PFSK-1 (cell line): ENCODE data around the gene SESN2.

Experiments
- FOXP2 ChIP-seq: optimal IDR thresholded peaks from 2 replicates; pipeline ENCODE3; 2011; ENCODE audit warnings: borderline replicate concordance, control low read depth, inconsistent platforms; ENCODE audit not compliant: insufficient read depth; ENCODE audit errors: extremely low read length, extremely low read depth
- POLR2AphosphoS5 ChIP-seq: IDR thresholded peaks from 2 replicates; pipeline ENCODE4 v1.6.1; 2012; ENCODE audit warnings: low read depth, mild to moderate bottlenecking, control low read depth, low read length, moderate library complexity
- SIN3A ChIP-seq: IDR thresholded peaks from 2 replicates; pipeline ENCODE4 v1.6.1; 2012; ENCODE audit warnings: mild to moderate bottlenecking, low read length, moderate library complexity, borderline replicate concordance; ENCODE audit not compliant: insufficient read depth
- TAF1 ChIP-seq: IDR thresholded peaks from 2 replicates; pipeline ENCODE4 v1.6.1; 2012; ENCODE audit warnings: low read length, control low read depth, borderline replicate concordance; ENCODE audit not compliant: insufficient read depth
- TF ChIP-seq, protein P1 (sequence below), 2 experiments: IDR thresholded peaks; 2 replicates each; pipeline versions ENCODE4 v1.6.1 to v1.8.0; 2011 to 2012; ENCODE audit warnings: low read depth in 2 of 2, low read length in 2 of 2, control low read depth in 1 of 2, inconsistent platforms in 1 of 2, mild to moderate bottlenecking in 1 of 2, moderate library complexity in 1 of 2; ENCODE audit not compliant: insufficient read depth in 1 of 2

Gene SESN2

DNA sequence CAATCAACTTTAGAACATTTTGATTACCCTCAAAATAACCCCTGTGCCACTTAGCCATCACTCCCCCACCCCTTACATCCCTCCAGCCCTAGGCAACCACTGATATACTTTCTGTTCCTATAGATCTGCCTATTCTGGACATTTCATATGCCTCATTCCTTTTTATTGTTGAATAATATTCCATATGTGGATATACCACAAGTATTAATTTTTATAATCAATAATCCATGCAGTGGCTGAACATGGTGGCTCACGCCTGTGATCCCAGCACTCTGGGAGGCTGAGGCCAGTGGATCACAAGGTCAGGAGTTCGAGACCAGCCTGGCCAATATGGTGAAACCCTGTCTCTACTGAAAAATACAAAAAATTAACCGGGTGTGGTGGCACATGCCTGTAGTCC, 49.4 kb downstream of the SESN2 start:
- TF ChIP-seq FOXP2 (no peak), POLR2AphosphoS5 (no peak)

DNA sequence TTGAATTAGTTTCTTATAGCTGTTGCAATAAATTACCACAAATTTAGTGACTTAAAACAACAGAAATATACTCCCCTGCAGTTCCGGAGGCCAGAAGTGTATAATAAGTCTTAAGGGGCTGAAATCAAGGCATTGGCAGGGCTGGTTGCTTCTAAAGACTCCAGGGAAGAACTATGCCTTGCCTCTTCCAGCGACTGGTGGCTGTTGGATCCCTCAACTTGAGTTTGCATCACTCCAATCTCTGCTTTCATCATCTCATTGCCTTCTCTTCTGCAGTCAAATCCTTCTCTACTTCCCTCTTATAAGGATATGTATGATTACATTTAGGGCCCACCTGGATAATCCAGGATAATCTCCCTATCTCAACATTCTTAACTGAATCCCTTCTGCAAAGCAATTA, 50.4 kb downstream of the SESN2 start:
- no peak for TF ChIP-seq SIN3A
- TF ChIP-seq, protein P1, sequence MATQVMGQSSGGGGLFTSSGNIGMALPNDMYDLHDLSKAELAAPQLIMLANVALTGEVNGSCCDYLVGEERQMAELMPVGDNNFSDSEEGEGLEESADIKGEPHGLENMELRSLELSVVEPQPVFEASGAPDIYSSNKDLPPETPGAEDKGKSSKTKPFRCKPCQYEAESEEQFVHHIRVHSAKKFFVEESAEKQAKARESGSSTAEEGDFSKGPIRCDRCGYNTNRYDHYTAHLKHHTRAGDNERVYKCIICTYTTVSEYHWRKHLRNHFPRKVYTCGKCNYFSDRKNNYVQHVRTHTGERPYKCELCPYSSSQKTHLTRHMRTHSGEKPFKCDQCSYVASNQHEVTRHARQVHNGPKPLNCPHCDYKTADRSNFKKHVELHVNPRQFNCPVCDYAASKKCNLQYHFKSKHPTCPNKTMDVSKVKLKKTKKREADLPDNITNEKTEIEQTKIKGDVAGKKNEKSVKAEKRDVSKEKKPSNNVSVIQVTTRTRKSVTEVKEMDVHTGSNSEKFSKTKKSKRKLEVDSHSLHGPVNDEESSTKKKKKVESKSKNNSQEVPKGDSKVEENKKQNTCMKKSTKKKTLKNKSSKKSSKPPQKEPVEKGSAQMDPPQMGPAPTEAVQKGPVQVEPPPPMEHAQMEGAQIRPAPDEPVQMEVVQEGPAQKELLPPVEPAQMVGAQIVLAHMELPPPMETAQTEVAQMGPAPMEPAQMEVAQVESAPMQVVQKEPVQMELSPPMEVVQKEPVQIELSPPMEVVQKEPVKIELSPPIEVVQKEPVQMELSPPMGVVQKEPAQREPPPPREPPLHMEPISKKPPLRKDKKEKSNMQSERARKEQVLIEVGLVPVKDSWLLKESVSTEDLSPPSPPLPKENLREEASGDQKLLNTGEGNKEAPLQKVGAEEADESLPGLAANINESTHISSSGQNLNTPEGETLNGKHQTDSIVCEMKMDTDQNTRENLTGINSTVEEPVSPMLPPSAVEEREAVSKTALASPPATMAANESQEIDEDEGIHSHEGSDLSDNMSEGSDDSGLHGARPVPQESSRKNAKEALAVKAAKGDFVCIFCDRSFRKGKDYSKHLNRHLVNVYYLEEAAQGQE (IDR thresholded peaks at IDR 0.05; ENCODE audit: insufficient read depth in 1 of 2, low read depth in 2 of 2, low read length in 2 of 2) = no peak
- TF ChIP-seq POLR2AphosphoS5 = no peak
- no peak for TF ChIP-seq TAF1
- TF ChIP-seq FOXP2 = no peak

DNA sequence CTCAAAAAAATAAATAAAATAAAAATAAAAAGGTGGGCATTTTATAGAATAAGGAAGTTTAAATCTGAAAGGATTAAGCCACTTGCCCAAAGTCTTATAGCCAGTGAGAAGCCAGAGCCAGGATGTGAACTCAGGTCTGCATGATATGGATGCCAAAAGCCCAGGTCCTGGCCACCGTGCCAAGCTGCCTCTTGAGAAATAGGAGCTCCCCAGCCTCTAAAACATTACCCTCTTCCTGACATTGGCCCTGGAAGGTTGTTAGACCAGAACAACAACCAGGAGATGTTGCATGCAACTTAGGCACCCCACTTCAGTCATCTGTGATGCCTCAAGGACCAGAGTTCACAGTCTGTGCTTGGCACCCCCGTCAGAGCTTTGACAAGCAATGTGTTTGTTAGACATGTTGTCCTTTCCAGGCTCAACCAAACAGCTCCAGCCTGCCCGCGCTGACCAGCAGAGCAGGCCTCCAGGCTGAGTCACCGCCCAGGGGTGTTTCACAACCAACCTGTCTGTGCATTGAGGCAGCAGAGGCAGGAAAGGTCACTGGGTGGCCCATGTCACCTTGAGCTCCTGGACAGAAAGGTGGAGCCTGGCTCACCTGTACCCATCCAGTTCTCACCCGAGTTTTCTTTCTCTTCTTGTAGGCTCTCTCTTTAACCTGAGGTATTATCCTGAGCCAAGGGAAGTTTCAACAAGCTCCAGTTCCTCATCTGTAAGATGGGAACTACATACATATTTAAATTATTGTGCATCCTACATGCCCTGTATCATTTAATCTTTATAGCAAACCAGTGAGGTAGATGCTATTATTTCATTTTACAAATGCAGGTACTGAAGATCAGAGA, 54.6 kb downstream of the SESN2 start:
- TF ChIP-seq FOXP2 = no peak
- TF ChIP-seq POLR2AphosphoS5 = no peak
- TF ChIP-seq TAF1 = no peak
- TF ChIP-seq, protein P1 (IDR thresholded peaks at IDR 0.05; ENCODE audit: insufficient read depth in 1 of 2, low read depth in 2 of 2, low read length in 2 of 2) = no peak
- TF ChIP-seq SIN3A = no peak

DNA sequence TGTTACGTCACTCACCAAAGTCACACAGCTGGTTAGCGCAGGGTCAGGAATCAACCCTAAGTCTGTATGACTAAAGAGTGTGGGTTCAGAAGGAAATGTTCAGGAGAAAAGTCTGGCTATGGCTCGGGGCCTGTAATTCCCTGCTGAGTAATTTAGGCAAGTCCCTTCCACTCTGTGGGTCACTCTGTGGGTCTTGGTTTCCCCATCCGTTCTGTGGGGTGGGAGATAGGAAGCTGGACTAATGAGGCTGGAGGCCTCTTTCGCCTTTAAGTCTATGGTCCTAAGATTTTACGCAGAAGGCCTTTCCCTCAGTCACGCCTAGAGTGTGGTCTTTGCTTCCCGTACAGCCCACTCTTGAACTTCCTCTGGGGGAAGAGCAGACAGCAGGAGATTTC, 55.2 kb downstream of the SESN2 start:
- no peak for TF ChIP-seq POLR2AphosphoS5
- no peak for TF ChIP-seq TAF1
- no peak for TF ChIP-seq SIN3A
- TF ChIP-seq, protein P1 (IDR thresholded peaks at IDR 0.05; ENCODE audit: insufficient read depth in 1 of 2, low read depth in 2 of 2, low read length in 2 of 2) = no peak
- no peak for TF ChIP-seq FOXP2

DNA sequence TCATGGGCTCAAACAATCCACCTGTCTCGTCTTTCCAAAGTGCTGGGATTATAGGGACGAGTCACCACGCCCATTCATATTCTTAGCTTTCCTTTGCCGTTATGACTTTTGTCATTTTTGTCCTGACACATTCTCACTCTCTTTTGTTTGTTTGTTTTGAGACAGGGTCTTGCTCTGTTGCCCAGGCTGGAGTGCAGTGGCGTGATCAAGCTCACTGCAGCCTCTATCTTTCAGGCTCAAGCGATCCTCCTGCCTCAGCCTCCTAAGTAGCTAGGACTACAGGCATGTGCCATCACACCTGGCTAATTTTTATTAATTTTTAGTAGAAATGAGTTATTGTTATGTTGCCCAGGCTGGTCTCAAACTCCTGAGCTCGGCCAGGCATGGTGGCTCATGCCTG, 57.7 kb downstream of the SESN2 start:
- TF ChIP-seq TAF1 (no peak), POLR2AphosphoS5 (no peak)

DNA sequence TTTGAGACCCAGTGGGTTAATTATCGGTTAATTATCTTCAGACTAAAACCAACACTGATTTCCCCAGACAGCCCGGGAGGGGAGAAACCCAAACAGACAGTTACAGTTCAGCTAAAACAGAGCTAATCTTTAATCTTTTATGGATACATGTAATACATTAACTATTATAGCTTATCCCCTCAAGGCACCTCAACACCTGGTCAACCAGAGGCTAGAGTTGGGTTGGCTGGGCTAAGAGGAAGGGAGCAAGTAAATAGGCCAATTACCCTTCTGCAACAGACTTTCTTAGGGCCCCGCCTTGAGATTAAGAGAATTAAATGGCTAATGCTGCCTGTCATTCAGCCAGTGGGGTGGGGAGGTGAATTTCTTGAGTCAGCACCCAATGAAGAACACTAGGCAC, 62.9 kb downstream of the SESN2 start:
- TF ChIP-seq, protein P1 (IDR thresholded peaks at IDR 0.05; ENCODE audit: insufficient read depth in 1 of 2, low read depth in 2 of 2, low read length in 2 of 2) = no peak
- TF ChIP-seq SIN3A (no peak), FOXP2 (no peak), POLR2AphosphoS5 (no peak), TAF1 (no peak)
